ENCODE measurements around the gene IRF9.
"Not testable (repeated sequence)": the region's sequence is repeated elsewhere in the genome, so short reads cannot be mapped to it uniquely, and the experiment has no call there.

Gene IRF9

GRCh38 chr14:24196071-24197055 lies 35.3 kb downstream of the IRF9 start:
- DNase-seq = peak in 1 of 2 experiments; percentile 21

GRCh38 chr14:24197056-24197450 lies 36.0 kb downstream of the IRF9 start:
- no peak for DNase-seq

- DNase-seq = no peak
These were observed 37.9 kb downstream of the IRF9 start for GRCh38 chr14:24198814-24199524.

- DNase-seq = not testable (repeated sequence)
These were observed 41.5 kb downstream of the IRF9 start for GRCh38 chr14:24202538-24202937.

GRCh38 chr14:24203249-24203886 lies 42.3 kb downstream of the IRF9 start:
- not testable (repeated sequence) for DNase-seq

- DNase-seq = no peak
These were observed 43.4 kb downstream of the IRF9 start for GRCh38 chr14:24204163-24205146.

- no peak for DNase-seq
These were observed 45.4 kb downstream of the IRF9 start for GRCh38 chr14:24206260-24207103.

- DNase-seq = no peak
These were observed 46.1 kb downstream of the IRF9 start for GRCh38 chr14:24207104-24207551.

- DNase-seq = no peak
These were observed 46.6 kb downstream of the IRF9 start for GRCh38 chr14:24207625-24208024.

GRCh38 chr14:24211311-24211710 lies 50.2 kb downstream of the IRF9 start:
- DNase-seq = no peak

- DNase-seq = peak; percentile 97 to 98
These were observed 52.1 kb downstream of the IRF9 start, which contains the start of gene CHMP4A for GRCh38 chr14:24212924-24213865. TSS of gene CHMP4A (minus strand) at chr14:24213488. CDS start at chr14:24213439, 49 bp downstream.

- DNase-seq = no peak
These were observed 53.0 kb downstream of the IRF9 start for GRCh38 chr14:24213866-24214662.

GRCh38 chr14:24215495-24216344 lies 54.7 kb downstream of the IRF9 start, which contains the start of gene MDP1:
TSS of gene MDP1 (minus strand) at chr14:24216066. CDS start at chr14:24215955, 111 bp downstream.
- peak; percentile 70 to 88 for DNase-seq
